Lower leg skin (tissue), 4 donors: ENCODE data around the gene SRP14. TPM values are rescaled to one million over a fixed set of nuclear protein-coding genes. Genes with fewer than 3 reads are reported as not detected.
A peak's percentile ranks its signal among the peaks of the same experiment; 100 is the strongest.

Source experiments
- DNase-seq, 2 donors: peaks; one replicate each; pipeline ENCODE4 v3.0.0-alpha.2; 2019; ENCODE audit warnings: low spot score in 2 of 2
- H3K4me3 ChIP-seq: fragments of 200-600 bp; sonication (generic); 2 replicates; pipeline ENCODE4 v1.5.1; 2017; ENCODE audit warnings: mild to moderate bottlenecking, low read depth; ENCODE audit not compliant: poor library complexity, severe bottlenecking
- CTCF ChIP-seq, 3 donors: fragments of 450-650 bp; IDR thresholded peaks; one replicate each; pipeline ENCODE4 v1.5.1; 2016; ENCODE audit warnings: antibody characterized with exemption in 3 of 3, mild to moderate bottlenecking in 3 of 3, moderate library complexity in 2 of 3
- POLR2A ChIP-seq, 2 donors: fragments of 450-650 bp; IDR thresholded peaks; one replicate each; pipeline ENCODE4 v1.6.1; 2016 to 2017; ENCODE audit warnings: antibody characterized with exemption in 2 of 2, mild to moderate bottlenecking in 1 of 2, moderate library complexity in 1 of 2
- WGBS, 2 donors: methylation state at CpG; one replicate each; pipeline ENCODE4 v1.1.5; 2018; 5-methylcytosine and 5-hydroxymethylcytosine counted together
- intact Hi-C: fragments of 100-400 bp; cut with DNase I; formaldehyde crosslinking; loops from one replicate; pipeline ENCODE4 v1.15.0; 2023; ENCODE audit warnings: low total_unique reads
- total RNA-seq, 4 donors: library from RNA; depleted of rRNA; stranded (reverse); fragments of >200 nt; gene quantifications; one replicate each; pipeline ENCODE4 v1.1.0, GENCODE V29; 2016

The SRP14 gene
- total RNA-seq = 100 to 1,000 TPM; 177 to 220 (median 201) TPM

DNA sequence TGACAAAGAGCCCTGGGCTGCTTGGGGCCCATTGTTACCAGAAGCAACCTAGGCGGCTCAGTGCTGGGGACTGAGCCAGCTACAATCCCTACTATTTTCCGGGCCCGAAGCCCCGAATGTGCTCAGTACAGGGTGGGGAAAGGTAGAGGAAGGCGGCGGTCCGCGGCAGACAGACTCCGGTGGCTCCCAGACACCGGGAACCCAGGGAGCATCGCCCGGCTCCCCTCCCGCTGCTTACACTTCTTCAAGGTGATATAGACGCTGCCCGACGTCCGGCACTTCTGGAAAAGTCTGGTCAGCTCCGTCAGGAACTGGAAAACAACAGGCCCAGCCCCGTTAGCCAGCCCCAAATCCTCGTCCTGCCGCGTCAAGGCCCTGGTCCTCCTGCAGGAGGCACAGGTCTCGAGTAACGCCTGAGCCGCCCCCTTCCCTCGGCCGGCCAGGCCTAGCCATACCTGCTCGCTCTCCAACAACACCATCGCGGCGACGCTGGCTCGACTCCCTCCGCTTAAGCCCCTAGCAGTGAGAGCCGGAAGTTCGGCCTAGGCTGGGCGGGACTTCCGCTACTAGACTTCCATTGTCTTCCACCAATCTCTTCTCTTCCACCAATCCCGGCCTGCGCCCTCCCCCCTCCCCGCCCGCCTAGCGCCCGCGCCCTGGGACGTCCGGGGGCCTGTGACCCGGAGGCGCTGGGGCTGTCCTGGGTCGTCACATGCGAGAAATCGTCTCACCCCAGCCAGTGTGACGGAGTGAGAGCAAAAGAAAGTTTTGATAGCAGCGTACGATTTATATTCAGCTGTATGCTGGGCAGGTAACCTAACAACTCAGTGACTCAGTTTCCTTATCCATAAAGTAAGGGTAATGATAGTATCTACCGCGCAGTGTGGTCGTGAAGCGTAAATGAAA, at the start of gene SRP14:
SRP14 (minus strand) TSS at position 544 of the 906 bp plus-strand sequence; CDS start at position 479, 65 bp downstream.
- no peak for TF ChIP-seq POLR2A (IDR thresholded peaks at IDR 0.05)
- TF ChIP-seq CTCF (IDR thresholded peaks at IDR 0.05) = peak in 1 of 3 donors; percentile 64
- intact Hi-C loops = no loop called here
- 0 to 1% methylated on average over 43 to 57 of the region's 59 CpGs for WGBS, 2 donors

GRCh38 chr15:40087991-40088928, 49.3 kb upstream of the SRP14 start:
- H3K4me3 ChIP-seq = no peak overlapping the region
- intact Hi-C loops = no loop called here
- 80 to 87% methylated on average over 9 of the region's 9 CpGs for WGBS, 2 donors
- no peak for TF ChIP-seq POLR2A (IDR thresholded peaks at IDR 0.05)
- TF ChIP-seq CTCF (IDR thresholded peaks at IDR 0.05) = no peak
- peak in 1 of 2 donors; percentile 43 for DNase-seq

More for the DNA sequence above, at the start of gene SRP14:
- H3K4me3 ChIP-seq = peak within 1 kb of the TSS; percentile 75
- DNase-seq = peak; percentile 95 to 99

GRCh38 chr15:40087068-40087810, 48.3 kb upstream of the SRP14 start:
- DNase-seq = no peak
- WGBS, 2 donors = 70 to 83% methylated on average over 14 of the region's 14 CpGs
- no peak overlapping the region for H3K4me3 ChIP-seq
- TF ChIP-seq CTCF (IDR thresholded peaks at IDR 0.05) = no peak
- TF ChIP-seq POLR2A (IDR thresholded peaks at IDR 0.05) = no peak
- intact Hi-C loops = no loop called here

- TF ChIP-seq POLR2A (IDR thresholded peaks at IDR 0.05) (no peak), CTCF (IDR thresholded peaks at IDR 0.05) (no peak)
- no peak for DNase-seq
- H3K4me3 ChIP-seq = no peak overlapping the region
- 37 to 44% methylated on average over 10 of the region's 10 CpGs for WGBS, 2 donors
- intact Hi-C loops = no loop called here
These were observed 46.3 kb upstream of the SRP14 start for GRCh38 chr15:40085266-40085665.

- H3K4me3 ChIP-seq = no peak overlapping the region
- WGBS, 2 donors = 60 to 71% methylated on average over 9 of the region's 9 CpGs
- no peak for DNase-seq
- intact Hi-C loops = no loop called here
- TF ChIP-seq CTCF (IDR thresholded peaks at IDR 0.05) (no peak), POLR2A (IDR thresholded peaks at IDR 0.05) (no peak)
These were observed 45.7 kb upstream of the SRP14 start for GRCh38 chr15:40084650-40085049.
